Endometrium (tissue), 2 donors: ENCODE results near the gene IL20RA.
"Not testable (repeated sequence)": the region's sequence is repeated elsewhere in the genome, so short reads cannot be mapped to it uniquely, and the experiment has no call there.

Experiments used
- FAIRE-seq: peaks from 2 replicates; lab custom pipeline; 2012; peaks lifted over from hg19 to GRCh38; lab: Jason Lieb, UNC
- donor health status: control.
- donor health status: control.

The IL20RA gene

DNA sequence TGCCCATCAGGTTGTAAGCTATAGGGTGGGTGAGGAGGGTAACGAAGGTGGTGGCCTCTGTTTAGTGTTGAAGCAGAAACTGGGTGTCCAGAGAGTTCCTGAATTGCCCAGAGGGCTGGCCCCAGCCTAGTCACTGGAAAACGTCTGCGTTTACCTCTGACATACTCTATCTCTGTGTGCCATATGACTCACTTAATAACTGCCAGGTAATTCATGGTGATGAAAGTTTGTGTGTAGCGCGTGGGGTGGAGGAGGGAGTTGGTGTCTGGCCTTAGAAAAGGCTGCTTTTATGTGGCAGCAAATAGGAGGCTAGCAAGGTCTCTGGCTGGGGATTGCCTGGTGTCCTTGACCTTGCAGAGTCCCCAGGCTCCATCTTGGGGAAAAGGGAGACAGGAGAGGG lies 75.3 kb downstream of the IL20RA start:
- FAIRE-seq, result no peak

DNA sequence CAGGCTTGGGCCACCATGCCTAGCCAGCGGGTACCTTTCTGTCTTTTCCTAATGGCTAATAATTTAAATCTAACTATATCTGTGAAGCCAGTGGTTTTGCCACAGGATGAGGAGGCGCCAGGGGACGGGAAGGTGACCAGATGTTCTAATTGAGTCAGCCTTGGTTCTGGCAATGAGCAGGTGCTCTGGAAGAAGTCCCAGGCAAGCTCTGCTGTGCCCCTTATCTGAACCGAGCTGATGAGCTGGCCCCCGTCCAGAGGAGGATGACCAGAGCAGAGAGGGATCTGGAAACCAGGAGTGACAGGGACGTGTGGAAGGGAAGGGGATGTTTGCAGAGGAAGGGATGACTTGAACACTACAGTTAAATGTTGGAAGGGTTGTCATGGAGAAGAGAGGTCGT lies 75.9 kb downstream of the IL20RA start:
- FAIRE-seq, result no peak

DNA sequence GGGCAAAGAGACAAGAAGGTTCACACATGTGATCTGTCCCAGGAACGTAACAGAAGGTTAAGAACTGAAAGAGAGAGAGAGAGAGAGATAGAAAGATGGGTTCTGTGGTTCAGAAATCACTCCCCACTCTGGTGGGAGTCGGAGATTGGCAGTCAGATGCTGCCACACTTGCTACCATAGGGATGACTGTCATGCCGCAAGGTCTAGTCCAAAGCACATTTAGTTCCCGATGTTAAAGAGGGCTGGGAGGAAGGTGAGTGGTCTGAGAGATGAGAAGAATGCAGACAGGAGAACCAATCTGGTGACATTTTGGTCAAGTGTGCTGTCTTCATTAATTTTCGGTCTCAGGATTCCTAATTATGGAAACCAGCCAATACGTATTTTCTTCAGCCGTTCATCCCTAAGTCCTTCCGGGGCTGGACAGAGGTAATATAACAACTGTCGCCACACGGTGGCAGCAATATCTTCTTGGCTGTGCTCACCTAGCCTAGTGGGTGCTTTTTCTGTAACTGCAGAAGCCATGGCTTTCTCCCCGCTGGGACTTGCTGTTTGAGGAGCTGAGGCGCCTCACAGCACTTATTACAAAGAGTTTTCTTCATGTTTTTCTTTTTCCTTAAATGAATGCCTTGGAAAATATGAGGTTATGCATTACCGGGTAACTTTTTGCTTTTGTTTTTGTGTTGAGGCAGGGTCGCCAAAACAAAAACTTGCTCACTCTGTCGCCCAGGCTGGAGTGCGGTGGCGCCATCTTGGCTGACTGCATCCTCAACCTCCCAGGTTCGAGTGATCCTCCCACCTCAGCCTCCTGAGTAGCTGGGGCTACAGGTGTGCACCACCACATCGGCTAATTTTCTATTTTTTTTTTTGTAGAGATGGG lies 76.7 kb downstream of the IL20RA start:
- no peak for FAIRE-seq

DNA sequence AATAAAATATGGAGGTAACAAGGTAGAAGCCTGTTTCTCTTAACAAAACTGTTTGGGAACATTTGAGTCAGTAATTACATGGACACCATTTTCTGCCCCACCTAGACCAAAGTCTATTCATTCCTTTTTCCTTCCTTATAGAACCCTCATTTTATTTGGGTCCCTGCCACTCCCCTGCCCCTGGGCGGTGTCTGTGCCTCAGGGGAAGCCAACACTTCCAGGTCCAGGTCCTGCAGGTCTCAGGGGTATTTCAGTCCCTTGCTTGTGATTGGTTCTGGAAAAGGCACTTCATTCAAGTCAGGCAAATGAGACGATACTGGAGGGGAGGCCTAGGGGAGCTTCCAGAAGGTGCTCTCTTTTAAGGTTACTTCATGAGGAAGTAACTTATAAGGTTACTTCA lies 80.4 kb downstream of the IL20RA start:
- FAIRE-seq, result no peak

DNA sequence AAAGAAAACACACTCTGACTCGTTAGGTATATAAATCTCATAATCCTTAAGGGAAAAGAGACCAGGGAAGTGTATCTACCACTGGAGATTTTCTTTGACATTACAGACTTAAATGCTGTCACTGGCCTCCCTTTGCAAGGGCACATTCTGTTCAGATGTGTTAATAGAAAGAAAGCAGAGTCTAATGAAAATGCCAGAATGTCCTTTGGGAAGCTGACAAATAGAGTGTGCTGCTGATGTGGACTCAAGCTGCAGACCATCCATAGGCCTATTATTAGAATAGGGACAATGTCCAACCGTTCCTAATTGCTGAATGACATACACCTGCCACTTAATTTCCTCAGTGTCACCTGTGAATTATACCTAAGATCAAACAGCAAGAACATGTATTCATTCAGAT lies 81.5 kb downstream of the IL20RA start:
- no peak for FAIRE-seq

DNA sequence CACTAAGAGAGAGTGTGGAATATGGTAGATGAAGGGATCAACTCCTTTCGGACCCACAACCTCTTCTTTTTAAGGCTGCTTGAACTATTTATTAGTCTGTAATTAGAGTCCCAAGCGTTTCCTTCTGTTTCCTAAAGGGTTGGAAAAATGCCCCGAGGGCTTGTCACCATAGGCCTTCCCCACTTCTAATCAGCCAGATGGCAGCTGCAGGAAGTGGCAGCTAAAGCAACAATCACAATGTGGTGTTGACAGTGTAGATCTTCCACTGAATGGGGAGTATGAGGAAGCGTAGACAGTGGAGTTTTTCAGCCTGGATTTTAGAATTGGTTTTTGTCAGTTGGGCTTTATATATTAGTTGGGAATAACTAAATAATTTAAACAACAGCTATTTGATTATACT lies 82.1 kb downstream of the IL20RA start:
- FAIRE-seq, result no peak

DNA sequence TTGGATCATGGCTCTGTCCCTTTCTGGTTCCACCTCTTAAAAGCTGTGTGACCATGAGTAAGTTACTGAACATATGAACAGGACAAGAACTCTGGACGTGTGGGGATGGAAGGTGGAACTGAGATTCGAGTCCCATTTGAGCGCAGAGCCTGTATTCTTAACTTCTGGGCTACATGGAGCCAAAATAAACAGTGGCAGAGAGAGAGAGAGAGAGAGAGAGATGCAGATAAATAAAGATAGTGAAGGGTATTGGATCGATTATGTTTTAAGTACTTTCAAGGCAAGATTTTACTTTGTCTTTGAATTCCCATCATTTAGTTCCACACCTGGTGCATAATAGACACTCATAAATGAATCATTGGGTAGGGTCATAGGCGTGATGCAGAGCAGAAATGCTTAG lies 82.9 kb downstream of the IL20RA start:
- FAIRE-seq, result no peak

DNA sequence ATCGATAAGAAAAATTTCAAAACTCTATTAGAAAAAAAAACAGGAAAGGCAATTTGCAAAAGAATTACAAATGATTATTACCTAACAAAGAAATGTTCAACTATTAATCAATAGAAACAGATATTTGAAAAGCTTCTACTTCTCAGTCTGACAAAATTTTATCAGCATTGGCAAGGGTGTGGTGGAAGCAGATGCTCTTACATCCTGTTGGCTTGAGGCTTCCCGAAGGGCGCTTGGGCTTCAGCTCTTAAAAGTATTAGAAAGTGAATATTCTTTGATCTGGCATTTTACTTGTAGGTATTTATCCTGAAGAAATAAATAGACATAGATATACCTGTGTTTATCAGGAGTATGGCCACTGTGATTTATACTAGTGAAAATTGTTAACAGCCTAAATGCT lies 84.0 kb downstream of the IL20RA start:
- FAIRE-seq, result no peak

DNA sequence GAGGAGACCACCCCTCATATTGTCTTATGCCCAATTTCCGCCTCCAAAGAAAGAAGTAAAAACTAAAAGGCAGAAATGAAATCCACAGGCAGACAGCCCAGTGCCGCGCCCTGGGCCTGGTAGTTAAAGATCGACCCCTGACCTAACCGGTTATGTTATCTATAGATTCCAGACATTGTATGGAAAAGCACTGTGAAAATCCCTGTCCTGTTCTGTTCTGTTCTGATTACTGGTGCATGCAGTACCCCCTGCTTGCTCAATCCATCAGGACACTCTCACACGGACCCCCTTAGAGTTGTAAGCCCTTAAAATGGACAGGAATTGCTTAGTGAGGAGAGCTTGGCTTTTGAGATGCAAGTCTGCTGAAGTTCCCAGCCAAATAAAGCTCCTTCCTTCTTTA lies 84.8 kb downstream of the IL20RA start:
- not testable (repeated sequence) for FAIRE-seq

DNA sequence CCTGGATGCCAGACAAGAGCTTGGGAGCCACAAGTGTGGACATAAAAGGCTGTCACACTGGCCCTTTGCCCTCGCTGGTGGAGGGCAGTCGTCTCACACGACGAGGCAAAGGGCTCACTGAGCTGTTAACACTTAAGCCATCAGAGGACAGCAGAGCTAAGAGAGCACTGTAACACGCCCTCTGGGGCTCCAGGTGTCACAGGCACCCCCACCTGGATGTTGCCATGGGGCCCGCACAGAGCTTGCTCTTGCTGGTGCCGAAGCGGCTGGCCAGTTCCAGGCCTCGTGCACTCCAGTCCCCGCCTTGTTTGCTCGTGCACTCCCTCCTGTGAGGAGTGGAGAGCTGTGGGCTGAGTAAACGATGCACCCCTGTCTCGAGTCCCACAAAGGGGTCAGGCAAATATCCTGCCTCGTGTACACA lies 85.3 kb downstream of the IL20RA start:
- FAIRE-seq, result no peak

DNA sequence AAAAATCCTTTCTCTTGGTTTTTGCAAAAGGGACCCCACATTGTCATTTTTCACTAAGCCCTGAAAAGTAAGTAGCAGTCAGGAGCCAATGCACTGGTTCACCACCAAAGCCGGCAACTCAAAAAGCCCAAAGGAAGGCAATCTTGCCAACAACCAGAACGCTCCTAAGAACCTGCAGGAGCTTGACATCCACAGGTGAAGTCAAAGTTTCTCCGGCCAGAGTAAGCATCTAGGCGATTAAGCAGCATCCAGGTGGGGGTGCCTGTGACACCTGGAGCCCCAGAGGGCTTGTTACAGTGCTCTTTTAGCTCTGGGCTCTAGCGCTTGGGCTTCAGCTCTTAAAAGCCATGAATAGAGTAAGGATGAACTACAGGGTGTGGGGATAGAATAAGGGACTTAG lies 86.6 kb downstream of the IL20RA start:
- FAIRE-seq, result no peak

DNA sequence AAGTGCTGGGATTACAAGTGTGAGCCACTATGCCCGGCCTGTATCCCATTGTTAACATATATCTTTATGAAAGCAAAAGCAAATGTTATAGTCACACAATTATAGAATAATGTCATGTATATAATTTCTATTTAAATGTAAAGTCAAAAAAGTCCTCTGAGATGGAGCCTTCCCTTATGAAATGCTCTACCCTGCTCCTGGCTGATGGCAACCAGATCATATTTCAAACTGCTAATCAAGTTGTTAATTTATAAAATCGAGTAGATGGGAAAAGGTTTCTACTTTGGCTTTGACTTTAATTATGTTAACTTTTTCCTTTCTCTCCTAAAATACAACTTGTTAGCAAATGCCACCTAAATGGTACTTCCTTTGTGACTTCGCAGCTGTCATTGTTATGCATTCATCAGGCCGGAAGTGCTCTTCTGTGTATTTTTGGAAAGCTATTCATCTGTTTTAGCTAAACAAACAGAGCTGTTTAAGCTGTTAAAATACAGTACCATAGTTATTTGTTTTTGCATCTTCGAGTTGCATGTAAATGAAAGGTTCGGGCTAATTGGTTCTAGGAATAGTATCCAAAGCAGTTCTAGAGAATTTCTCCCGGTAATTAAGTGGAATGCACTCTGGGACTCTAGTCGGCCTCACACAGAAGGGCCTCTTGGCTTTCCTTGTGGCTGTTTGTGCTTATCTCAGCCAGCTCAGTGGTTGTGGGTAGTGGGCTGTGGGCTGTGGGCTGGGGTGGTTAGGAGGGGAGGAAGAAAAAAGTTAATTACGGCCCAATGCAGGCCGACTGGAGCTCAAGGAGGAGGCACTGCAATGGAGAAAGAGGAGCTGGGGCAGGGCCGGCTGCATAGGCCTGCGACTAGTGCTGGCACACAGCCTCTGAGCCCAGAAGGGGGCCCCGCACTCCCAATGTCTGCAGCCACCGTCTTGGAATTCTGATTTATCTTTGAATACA lies 87.9 kb downstream of the IL20RA start:
- no peak for FAIRE-seq

DNA sequence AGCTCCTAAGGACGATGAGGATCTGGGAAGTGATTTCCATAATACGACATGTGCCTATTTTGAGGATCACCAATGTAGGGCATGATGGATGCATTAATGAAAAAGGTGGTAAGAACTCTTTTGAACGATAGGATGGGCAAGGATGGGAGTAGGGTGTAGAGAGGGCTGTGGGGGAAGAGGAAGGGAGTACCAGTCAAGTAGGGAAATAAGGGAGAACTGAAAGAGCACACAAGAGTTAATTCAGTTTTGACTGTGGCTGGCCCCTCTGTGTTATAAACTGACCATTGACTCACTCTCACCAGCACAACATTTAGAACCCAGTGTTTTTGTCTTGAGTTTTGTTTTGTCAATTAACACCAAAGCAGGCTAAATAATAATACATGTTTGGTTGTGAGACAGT lies 89.6 kb downstream of the IL20RA start:
- FAIRE-seq, result no peak

DNA sequence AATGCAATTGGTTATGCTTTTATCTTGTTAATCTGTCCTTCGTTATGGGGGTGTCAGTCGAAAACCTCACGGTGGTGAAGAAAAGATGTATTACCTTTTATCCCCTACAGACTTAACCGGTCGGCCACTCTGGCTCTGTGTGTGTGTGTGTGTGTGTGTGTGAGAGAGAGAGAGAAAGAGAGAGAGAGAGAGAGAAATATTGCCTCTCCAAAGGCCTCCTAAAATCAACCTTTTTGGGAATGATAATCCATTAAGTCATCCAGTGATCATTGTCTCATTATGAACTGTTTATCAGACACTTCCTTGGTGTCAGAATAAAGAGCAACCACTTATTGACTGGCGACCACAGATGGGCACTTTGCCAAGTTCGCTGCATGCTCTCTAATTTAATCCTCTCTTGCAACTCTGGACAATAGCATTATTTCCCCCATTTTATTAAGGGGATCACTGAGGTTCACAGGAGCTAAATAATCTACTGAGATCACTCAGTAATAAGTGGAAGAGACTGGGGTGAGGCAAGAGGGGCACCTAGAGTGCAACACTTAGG lies 92.0 kb downstream of the IL20RA start:
- no peak for FAIRE-seq

DNA sequence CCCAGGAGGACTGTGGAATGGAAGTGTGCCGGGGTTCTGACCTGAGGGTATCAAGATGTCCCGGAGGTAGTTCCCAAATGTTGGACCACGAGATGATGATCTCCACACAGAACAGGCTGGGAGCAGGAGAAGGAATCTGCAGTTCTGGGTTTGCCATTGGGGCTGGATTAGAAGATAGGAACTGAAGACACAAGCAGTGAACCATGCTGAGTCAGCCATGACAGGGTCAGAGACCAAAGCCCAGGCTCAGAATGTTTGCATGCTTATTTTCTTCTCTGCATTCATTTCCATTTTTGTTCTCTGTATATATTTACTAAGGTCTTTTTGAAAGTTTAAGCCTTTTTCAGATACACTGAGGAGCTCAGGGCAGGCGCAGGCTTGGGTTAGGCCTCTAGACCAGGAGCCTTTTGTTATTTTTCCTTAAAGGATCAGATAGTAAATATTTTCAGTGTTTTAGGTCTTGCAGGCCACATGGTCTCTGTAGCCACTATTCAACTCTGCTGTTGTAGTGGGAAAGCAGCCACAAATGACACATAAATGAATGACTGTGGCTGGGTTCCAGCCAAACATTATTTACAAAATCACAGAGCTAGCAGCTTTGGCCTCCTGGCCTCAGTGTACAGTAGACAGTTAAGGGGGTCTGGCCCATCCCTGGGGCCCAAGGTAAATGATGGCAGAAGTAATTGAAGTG lies 94.2 kb downstream of the IL20RA start:
- no peak for FAIRE-seq
